Activated CD4-positive, alpha-beta memory T cell treated with anti-CD3 and anti-CD28 coated beads for 36 hours (primary cell): ENCODE measurements around the gene SLC26A6. TPM values are rescaled to one million over a fixed set of nuclear protein-coding genes. Genes with fewer than 3 reads are reported as not detected.
A peak's percentile ranks its signal among the peaks of the same experiment; 100 is the strongest.

Experiments used
- CTCF ChIA-PET: fragments of 350-600 bp; sonication (Branson Sonifier 250); formaldehyde crosslinking; loops from one replicate; lab custom pipeline; 2021; ENCODE audit warnings: antibody characterized with exemption, inconsistent platforms; lab: Charles Lee
- POLR2A ChIA-PET: fragments of 350-600 bp; sonication (Branson Sonifier 250); formaldehyde crosslinking; loops from one replicate; lab custom pipeline; 2021; ENCODE audit warnings: antibody characterized with exemption; lab: Charles Lee
- DNase-seq: peaks from one replicate; pipeline ENCODE4 v3.0.0-alpha.2; 2020
- H3K27ac Mint-ChIP-seq: one replicate; pipeline ENCODE4 v1.8.0; 2021; ENCODE audit warnings: mixed read lengths
- H3K27me3 Mint-ChIP-seq: one replicate; pipeline ENCODE4 v1.8.0; 2021; ENCODE audit warnings: mixed read lengths
- H3K36me3 Mint-ChIP-seq: one replicate; pipeline ENCODE4 v1.8.0; 2021; ENCODE audit warnings: mixed read lengths
- H3K4me1 Mint-ChIP-seq: one replicate; pipeline ENCODE4 v1.8.0; 2021; ENCODE audit warnings: low read depth, mixed read lengths
- H3K4me3 Mint-ChIP-seq: one replicate; pipeline ENCODE4 v1.8.0; 2021; ENCODE audit warnings: mild to moderate bottlenecking, mixed read lengths
- H3K9me3 Mint-ChIP-seq: one replicate; pipeline ENCODE4 v1.8.0; 2021; ENCODE audit warnings: mixed read lengths
- intact Hi-C: fragments of 100-400 bp; cut with micrococcal nuclease; formaldehyde crosslinking; loops from one replicate; pipeline ENCODE4 v1.15.1; 2023
- total RNA-seq, 2 experiments: library from RNA; stranded (reverse); gene quantifications; one replicate each; pipeline ENCODE4 v1.2.3, GENCODE V29; 2021

The SLC26A6 gene
- total RNA-seq, 2 experiments from 2014 or later = 47.7 to 52.4 TPM

DNA sequence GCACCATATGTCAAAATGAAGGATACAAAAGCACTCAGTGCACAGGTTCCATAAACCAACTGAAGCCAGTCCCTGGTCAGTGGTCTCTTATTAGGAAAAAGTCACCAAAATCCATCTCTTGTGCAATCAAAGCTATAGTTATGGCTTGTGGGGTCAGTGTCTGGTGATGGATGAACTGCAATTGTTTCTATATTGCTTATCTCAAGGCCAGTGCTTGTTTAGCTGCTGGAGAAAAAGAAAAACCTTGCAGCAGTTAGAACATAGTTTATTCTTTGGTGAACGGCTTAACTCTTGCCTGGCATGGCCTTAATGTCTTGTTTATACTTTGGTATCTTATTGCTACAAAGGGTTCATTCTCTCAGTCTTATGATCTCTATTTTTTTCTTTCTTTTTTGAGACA lies 23.0 kb downstream of the SLC26A6 start:
- peaks cover 24% of the 10 kb centered on the region for H3K36me3 Mint-ChIP-seq
- intact Hi-C loops = no loop called here
- no peak overlapping the region for H3K4me3 Mint-ChIP-seq
- peak overlapping the region; percentile 34 for H3K27ac Mint-ChIP-seq
- no peak for DNase-seq
- CTCF ChIA-PET = interaction anchor here (1.6 to 5.0 kb wide), 2 partner anchors 23 to 54 kb away, joined by 5 to 38 read pairs; partner anchors contain the start of gene SLC26A6
- POLR2A ChIA-PET = interaction anchor here (1.8 kb wide), 1 partner anchor 23 kb away, joined by 5 read pairs; the partner anchor contains the start of gene SLC26A6
- peaks cover 37% of the 10 kb centered on the region for H3K4me1 Mint-ChIP-seq
- peaks cover 6% of the 10 kb centered on the region for H3K9me3 Mint-ChIP-seq
- no peaks in the 10 kb centered on the region for H3K27me3 Mint-ChIP-seq

DNA sequence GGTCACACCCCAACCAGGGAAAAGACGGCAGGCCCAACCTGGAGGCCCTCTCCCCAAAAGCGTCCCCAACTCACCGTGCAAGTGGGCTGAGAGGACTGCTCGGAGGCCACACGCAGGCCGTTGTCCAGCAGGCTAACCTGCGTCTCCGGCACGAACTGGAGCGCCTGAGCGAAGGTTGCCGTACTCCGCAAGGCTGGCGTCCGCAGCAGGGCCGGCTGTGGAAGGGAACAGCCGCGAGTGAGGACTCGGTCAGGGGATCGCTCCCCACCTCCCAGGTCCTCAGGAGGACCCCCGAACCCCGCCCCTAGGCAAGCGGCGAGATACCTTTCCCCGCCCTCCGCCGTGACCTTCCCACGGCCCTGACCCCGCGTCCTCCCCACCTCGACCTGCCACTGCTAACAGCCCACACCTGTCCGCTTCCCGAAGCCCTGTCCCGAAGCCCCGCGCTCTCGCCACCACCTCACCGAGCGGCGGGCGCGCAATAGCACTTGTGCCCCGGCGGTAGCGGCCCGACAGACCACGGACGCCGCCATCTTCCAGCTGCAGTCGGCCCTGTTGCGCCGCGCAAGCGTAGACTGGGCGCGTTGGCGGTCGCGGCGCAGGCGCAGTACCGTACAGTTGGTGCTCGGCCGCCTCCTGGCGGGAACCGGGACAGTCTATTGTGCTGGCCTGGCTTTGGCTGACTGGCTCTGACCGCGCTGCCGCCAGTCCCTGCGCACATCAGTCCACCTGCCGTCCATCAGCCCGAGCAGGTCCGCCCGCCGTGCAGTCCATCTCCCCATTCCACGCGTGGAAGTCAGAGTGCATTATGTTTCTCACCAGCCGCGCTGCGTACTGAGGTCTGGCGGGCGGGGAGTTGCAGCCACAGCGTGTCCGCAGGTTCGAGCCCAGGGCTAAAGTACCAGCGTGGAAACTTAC lies 25.9 kb downstream of the SLC26A6 start, which contains the start of gene UQCRC1:
UQCRC1 (minus strand) TSS at position 559 of the 918 bp plus-strand sequence; CDS start at position 533, 26 bp downstream.
- Mint-ChIP-seq H3K4me3 (peak within 1 kb of the TSS; percentile 99), H3K27me3 (no peaks in the 10 kb centered on the region), H3K36me3 (peaks cover 28% of the 10 kb centered on the region), H3K27ac (peak within 1 kb of the TSS; percentile 90), H3K4me1 (peaks cover 27% of the 10 kb centered on the region), H3K9me3 (no peaks in the 10 kb centered on the region)
- intact Hi-C loops = loop anchor here (1.0 kb wide), 3 partner anchors 26 to 52 kb away; partner anchors contain the start of gene SLC26A6
- CTCF ChIA-PET = interaction anchor here (0.6 to 5.0 kb wide), 10 partner anchors 15 to 210 kb away, joined by 3 to 38 read pairs (median 5); partner anchors contain the start of genes CELSR3 and SLC26A6
- POLR2A ChIA-PET = interaction anchor here (1.0 kb wide), 2 partner anchors 12 to 26 kb away, joined by 3 to 7 read pairs; partner anchors contain the start of gene SLC26A6
- DNase-seq = peak; percentile 95

DNA sequence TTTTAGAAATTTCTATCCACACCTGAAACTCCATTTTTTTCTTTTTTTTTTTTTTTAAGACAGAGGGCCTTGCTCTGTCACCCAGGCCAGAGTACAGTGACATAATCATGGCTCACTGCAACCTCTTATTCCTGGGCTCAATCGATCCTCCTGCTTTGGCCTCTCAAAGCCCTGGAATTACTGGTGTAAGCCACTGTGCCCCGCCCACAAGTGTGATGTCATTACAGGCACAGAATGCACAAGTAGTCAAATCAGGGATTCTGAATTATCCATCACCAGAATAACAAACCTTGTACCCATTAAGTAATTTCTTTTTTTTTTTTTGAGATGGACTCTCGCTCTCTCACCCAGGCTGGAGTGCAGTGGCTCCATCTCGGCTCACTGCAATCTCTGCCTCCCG lies 27.7 kb downstream of the SLC26A6 start:
- no peaks in the 10 kb centered on the region for H3K27me3 Mint-ChIP-seq
- ChIA-PET CTCF (interaction anchor here (1.8 kb wide), 1 partner anchor 171 kb away, joined by 5 read pairs; no protein-coding TSS in a partner anchor), POLR2A (no interaction called here)
- H3K4me3 Mint-ChIP-seq = no peak overlapping the region
- no peak overlapping the region for H3K27ac Mint-ChIP-seq
- peak; percentile 55 for DNase-seq
- no peaks in the 10 kb centered on the region for H3K9me3 Mint-ChIP-seq
- intact Hi-C loops = no loop called here
- peaks cover 36% of the 10 kb centered on the region for H3K36me3 Mint-ChIP-seq
- H3K4me1 Mint-ChIP-seq = peaks cover 19% of the 10 kb centered on the region

DNA sequence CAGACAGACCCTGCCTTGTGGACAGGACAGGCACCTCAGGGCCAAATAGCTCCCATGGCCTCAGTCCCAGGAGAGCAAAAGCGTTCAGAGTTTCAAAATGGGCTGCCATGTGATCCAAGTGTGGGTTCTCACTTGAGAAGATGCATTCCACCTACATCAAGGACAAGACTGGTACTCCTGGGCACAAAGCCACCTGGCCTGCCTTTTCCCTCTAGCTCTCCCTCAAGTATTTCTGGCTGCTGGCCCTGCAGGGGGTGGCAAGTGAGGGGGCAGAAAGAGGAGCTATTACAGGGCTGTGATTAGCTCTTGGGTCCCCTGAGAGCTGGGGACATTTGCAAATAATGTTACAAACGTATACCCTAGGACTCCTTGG lies 33.7 kb downstream of the SLC26A6 start:
- H3K36me3 Mint-ChIP-seq = peaks cover 39% of the 10 kb centered on the region
- no peaks in the 10 kb centered on the region for H3K9me3 Mint-ChIP-seq
- H3K4me3 Mint-ChIP-seq = no peak overlapping the region
- no peaks in the 10 kb centered on the region for H3K4me1 Mint-ChIP-seq
- H3K27me3 Mint-ChIP-seq = no peaks in the 10 kb centered on the region
- intact Hi-C loops = no loop called here
- H3K27ac Mint-ChIP-seq = no peak overlapping the region
- DNase-seq = no peak
- ChIA-PET POLR2A (no interaction called here), CTCF (no interaction called here)

DNA sequence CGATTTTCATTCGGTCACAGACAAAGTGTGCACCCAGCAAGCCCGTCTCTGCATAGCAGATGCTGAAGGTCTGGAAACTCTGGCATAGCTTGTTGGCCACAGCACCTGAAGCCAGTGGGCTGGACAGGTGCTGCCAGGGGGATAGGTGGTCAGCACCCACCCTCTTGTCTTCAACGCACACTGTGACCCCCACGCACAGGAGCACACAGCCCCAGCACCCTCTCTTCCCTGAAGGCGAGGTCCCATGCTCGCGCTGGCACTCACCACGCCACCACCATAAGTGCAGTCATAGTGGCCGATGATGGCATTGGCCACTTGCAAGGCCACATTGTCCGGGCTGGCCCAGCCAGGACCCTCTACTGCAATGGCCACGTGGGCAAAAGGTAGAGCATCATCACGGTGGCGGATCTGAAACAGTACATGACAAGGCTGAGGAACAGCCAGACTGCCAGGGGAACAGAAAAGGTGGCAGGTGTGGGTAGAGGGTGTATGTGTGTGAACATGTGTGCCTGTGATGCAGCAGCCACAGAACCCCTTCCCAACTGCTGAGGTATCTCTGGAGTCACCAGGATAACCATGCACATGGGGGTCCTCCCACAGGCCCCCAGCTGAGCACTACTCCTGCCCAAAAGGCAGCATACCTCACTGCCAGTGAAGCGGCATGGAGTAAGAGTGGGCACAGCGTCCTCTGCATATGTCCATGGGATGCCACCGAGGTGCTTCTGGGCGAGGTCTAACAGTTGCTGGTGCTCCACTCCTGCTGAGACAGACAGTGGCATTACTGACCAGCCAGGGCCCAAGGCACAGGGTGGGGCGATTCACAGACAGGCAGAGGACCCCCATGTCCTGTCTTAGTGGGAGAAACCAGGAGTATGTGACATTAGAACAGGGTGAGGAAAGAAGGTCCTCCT lies 34.3 kb downstream of the SLC26A6 start:
- no peaks in the 10 kb centered on the region for H3K4me1 Mint-ChIP-seq
- peaks cover 1% of the 10 kb centered on the region for H3K27me3 Mint-ChIP-seq
- H3K9me3 Mint-ChIP-seq = no peaks in the 10 kb centered on the region
- no peak for DNase-seq
- H3K4me3 Mint-ChIP-seq = no peak overlapping the region
- ChIA-PET POLR2A (no interaction called here), CTCF (no interaction called here)
- intact Hi-C loops = no loop called here
- H3K36me3 Mint-ChIP-seq = peaks cover 39% of the 10 kb centered on the region
- H3K27ac Mint-ChIP-seq = no peak overlapping the region

DNA sequence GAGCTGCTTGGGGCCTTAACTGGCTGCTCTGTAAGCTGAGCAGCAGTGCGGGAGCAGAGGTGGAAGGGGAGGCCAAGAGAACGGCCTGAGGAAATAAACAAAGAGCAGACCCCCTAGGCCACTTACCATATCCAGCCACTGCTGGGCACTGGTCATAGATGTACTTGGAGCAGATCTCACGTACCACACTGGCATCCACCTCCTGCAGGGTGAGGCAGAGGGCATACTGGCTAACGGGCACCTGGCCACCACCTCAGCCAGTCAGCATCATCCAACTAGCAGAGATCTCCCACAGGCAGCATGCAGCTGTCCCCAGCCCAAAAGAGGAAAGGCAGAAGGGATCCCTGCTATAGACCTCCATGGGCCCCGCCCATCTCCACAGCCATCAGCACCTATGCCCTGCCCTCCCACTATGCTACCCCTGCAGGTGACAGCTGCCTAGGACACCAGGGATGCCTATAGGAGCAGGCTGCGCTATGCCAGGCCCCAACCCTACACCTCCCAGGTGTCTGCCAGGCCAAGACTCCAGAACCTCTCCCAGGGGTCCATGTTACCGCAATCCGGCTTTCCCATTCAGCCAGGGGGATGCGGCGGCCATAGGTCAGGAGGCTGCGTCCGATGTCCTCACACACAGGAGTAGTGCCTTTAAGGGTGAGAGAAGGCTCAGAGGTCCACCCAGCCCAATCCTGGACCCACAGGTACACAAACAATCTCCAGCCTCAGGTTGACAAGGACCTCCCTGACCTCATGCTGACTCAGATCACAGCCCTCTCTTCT lies 35.6 kb downstream of the SLC26A6 start:
- POLR2A ChIA-PET = no interaction called here
- intact Hi-C loops = no loop called here

DNA sequence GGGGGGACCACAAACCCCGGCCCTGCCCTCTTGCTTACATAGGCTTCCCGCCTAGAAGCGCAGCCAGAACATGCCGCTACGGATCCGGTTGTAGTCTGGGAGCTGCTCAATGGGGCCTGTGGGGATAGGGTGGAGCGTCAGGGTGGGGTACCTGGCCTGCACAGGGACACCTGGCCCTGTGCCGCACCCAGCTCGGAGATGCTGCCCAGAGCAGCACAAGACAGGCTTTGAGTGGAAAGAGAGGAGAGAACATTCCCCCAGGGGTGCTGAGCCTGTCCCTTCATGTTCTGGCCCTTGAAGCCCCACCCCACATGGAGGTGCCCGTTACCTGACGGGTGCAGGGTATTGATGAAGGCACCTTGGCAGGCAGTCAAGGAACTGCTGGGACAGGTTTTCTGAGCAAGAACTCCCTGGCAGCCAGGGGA lies 36.2 kb downstream of the SLC26A6 start:
- intact Hi-C loops = no loop called here
- DNase-seq = no peak
- CTCF ChIA-PET = interaction anchor here (0.6 kb wide), 1 partner anchor 42 kb away, joined by 3 read pairs; no protein-coding TSS in a partner anchor
- Mint-ChIP-seq H3K27ac (no peak overlapping the region), H3K36me3 (peaks cover 29% of the 10 kb centered on the region), H3K9me3 (no peaks in the 10 kb centered on the region), H3K4me1 (peaks cover 5% of the 10 kb centered on the region), H3K4me3 (no peak overlapping the region), H3K27me3 (peaks cover 6% of the 10 kb centered on the region)
- POLR2A ChIA-PET = interaction anchor here (1.0 kb wide), 1 partner anchor 9 kb away, joined by 3 read pairs; no protein-coding TSS in a partner anchor

More for the DNA sequence above, 35.6 kb downstream of the SLC26A6 start:
- no peak for DNase-seq
- H3K4me3 Mint-ChIP-seq = no peak overlapping the region
- peaks cover 33% of the 10 kb centered on the region for H3K36me3 Mint-ChIP-seq
- no peaks in the 10 kb centered on the region for H3K4me1 Mint-ChIP-seq
- no peaks in the 10 kb centered on the region for H3K9me3 Mint-ChIP-seq
- H3K27me3 Mint-ChIP-seq = peaks cover 1% of the 10 kb centered on the region
- H3K27ac Mint-ChIP-seq = no peak overlapping the region
- CTCF ChIA-PET = interaction anchor here (0.6 kb wide), 1 partner anchor 43 kb away, joined by 3 read pairs; no protein-coding TSS in a partner anchor

DNA sequence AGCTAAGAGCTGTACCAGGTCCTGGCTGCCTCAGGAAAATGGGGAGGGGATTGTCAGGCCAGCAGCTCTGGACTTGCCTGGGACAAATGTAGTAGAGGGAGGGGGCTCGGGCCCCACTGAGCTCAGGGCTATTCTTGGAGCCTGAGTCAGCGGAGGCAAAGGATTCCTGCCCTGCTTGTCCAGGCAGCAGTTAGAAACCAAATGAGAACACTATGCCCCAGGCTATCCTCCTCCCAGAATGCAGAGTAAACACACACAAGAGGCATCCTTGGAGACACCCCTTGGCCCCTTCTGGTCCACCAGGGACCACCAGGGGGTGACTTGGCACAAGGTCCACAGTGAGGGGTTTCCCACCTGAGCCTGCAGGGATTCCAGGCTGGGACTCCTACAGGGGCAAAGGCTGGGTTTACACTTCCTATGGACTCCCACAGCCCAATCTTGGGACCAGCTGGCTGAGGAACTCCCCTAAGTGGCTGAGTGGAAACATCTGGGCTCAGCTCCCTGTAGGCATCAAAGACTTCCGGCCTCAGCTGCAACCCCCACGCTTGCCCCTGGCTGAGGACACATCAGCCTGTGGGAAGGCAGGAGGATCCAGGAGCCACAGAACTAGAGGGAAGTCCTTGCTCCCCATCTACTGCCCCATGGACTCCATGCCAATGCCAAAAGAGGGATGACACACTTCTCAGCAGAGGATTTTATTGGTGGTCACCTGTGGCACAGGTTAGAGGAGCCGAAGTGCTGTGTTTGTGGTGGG lies 36.8 kb downstream of the SLC26A6 start:
- H3K4me3 Mint-ChIP-seq = no peak overlapping the region

DNA sequence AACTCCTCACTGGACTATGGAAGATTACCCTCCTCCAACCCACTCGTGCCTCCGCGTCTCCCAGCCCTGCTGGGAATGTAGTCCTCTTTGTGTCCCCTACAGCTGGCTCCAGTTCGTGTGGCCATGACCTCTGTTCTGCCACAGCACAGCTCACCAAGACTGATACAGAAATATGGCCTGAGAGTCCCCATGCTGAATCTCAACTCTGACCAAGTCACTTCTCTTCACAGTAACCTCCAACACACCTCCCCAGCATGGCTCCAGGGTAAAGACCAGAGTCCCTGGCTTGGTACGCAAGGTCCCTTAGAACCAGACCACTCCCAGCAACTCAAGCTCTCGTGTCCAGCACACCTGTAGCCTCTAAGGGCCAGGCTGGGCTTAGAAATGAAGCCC lies 37.9 kb downstream of the SLC26A6 start:
- H3K4me3 Mint-ChIP-seq = no peak overlapping the region

More for the DNA sequence above, 36.8 kb downstream of the SLC26A6 start:
- intact Hi-C loops = no loop called here
- no peak overlapping the region for H3K27ac Mint-ChIP-seq
- peaks cover 8% of the 10 kb centered on the region for H3K27me3 Mint-ChIP-seq
- no peaks in the 10 kb centered on the region for H3K9me3 Mint-ChIP-seq
- H3K36me3 Mint-ChIP-seq = peaks cover 25% of the 10 kb centered on the region
- peaks cover 5% of the 10 kb centered on the region for H3K4me1 Mint-ChIP-seq
- POLR2A ChIA-PET = interaction anchor here (1.0 kb wide), 1 partner anchor 9 kb away, joined by 3 read pairs; no protein-coding TSS in a partner anchor
- CTCF ChIA-PET = no interaction called here
- no peak for DNase-seq

DNA sequence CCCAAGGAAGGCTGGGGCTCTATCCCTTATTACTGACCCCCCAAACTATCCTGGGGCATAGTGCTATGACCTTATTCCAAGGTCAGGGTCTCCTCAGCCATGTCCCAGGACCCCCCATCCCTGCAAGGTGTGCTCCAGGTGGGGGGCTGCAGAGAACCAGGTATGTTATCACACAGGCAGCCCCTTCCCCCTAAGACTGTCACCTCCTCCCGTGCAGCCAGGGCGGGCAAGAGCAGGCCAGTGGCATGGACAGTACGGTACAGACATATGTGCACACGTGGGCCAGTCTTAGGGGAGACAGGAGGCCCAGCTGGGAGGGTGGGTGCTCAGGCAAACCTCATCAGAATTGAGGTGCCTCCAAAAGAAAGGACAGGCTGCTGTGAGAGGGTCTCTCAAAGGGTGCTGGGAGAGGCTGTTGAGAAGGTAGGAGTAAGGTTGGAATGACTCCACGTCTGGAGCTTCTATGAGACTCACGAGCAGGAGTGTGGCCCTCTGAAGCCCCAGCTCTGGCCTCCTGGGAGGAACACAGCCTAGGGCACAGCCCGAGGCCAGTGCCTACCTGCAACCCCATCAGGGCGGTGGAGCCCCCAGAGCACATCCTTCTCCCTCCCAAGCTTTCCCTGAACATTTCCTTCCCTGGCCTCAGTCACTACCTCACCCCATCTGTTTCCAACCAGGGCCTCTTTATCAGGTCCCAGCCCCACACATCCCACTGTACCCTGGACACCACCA lies 38.4 kb downstream of the SLC26A6 start:
- intact Hi-C loops = no loop called here
- peaks cover 5% of the 10 kb centered on the region for H3K4me1 Mint-ChIP-seq
- ChIA-PET POLR2A (interaction anchor here (1.3 kb wide), 1 partner anchor 13 kb away, joined by 3 read pairs; the partner anchor contains the start of gene UQCRC1), CTCF (interaction anchor here (1.3 kb wide), 2 partner anchors 38 to 39 kb away, joined by 3 to 5 read pairs; partner anchors contain the start of gene SLC26A6)
- peaks cover 19% of the 10 kb centered on the region for H3K27me3 Mint-ChIP-seq
- H3K4me3 Mint-ChIP-seq = no peak overlapping the region
- peaks cover 15% of the 10 kb centered on the region for H3K36me3 Mint-ChIP-seq
- H3K27ac Mint-ChIP-seq = no peak overlapping the region
- DNase-seq = no peak
- no peaks in the 10 kb centered on the region for H3K9me3 Mint-ChIP-seq

More for the DNA sequence above, 37.9 kb downstream of the SLC26A6 start:
- POLR2A ChIA-PET = interaction anchor here (1.3 kb wide), 1 partner anchor 12 kb away, joined by 3 read pairs; the partner anchor contains the start of gene UQCRC1
- intact Hi-C loops = no loop called here
- Mint-ChIP-seq H3K36me3 (peaks cover 17% of the 10 kb centered on the region), H3K27me3 (peaks cover 19% of the 10 kb centered on the region), H3K4me1 (peaks cover 5% of the 10 kb centered on the region), H3K9me3 (no peaks in the 10 kb centered on the region), H3K27ac (no peak overlapping the region)
- CTCF ChIA-PET = interaction anchor here (1.3 kb wide), 2 partner anchors 39 kb away, joined by 3 to 5 read pairs; partner anchors contain the start of gene SLC26A6
- no peak for DNase-seq
